ENCODE data around the gene SLC7A5.
"Not testable (repeated sequence)": the region's sequence is repeated elsewhere in the genome, so short reads cannot be mapped to it uniquely, and the experiment has no call there.

Gene SLC7A5

DNA sequence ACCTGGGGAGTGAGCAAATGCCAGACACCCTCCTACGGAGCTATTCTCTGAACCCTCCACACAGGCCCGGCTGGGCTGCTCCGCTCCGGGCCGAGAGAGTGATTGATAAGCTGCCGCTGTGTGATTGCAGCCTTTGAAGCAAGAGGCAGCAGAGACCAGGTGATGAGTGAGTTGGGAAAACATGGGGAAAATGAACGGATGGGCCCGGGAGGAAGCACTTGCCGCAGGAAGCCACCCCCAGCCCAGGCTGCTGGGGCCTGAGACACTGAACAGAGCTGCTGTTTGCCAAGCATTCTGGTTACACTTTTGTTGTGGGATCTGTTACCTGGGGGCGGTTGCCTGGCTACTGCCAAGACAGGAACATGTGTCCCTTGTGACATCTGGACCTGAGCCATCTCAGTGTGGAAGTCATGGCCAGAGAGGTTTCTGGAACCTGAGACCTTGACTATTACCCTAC, 57.1 kb downstream of the SLC7A5 start:
- Histone ChIP-seq H3K27me3 (replicated peaks; ENCODE audit: control insufficient read depth, insufficient read depth, low read length) (no peaks in the 10 kb centered on the region), H3K4me3 (replicated peaks; ENCODE audit: low read depth, low read length) (no peak overlapping the region), H3K36me3 (ENCODE audit: control insufficient read depth, insufficient read depth, low read length) (no peaks in the 10 kb centered on the region)
- DNase-seq (ENCODE audit: extremely low read depth, insufficient read length): no peak
- TF ChIP-seq, protein P1, sequence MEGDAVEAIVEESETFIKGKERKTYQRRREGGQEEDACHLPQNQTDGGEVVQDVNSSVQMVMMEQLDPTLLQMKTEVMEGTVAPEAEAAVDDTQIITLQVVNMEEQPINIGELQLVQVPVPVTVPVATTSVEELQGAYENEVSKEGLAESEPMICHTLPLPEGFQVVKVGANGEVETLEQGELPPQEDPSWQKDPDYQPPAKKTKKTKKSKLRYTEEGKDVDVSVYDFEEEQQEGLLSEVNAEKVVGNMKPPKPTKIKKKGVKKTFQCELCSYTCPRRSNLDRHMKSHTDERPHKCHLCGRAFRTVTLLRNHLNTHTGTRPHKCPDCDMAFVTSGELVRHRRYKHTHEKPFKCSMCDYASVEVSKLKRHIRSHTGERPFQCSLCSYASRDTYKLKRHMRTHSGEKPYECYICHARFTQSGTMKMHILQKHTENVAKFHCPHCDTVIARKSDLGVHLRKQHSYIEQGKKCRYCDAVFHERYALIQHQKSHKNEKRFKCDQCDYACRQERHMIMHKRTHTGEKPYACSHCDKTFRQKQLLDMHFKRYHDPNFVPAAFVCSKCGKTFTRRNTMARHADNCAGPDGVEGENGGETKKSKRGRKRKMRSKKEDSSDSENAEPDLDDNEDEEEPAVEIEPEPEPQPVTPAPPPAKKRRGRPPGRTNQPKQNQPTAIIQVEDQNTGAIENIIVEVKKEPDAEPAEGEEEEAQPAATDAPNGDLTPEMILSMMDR (IDR thresholded peaks at IDR 0.05; ENCODE audit: insufficient read depth, low read length, poor library complexity, severe bottlenecking): no peak

DNA sequence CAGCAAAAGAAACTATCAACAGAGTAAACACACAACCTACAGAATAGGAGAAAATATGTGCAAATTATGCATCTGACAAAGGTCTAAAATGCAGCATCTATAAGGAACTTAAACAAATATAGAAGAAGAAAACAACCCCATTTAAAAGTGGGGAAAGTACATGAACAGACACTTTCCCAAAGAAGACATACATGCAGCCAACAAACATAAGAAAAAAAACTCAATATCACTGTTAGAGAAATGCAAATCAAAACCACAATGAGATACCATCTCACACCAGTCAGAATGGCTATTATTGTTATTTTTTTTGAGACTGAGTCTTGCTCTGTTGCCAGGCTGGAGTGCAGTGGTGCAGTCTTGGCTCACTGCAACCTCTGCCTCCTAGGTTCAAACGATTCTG, 57.9 kb downstream of the SLC7A5 start:
- H3K27me3 ChIP-seq (replicated peaks; ENCODE audit: control insufficient read depth, insufficient read depth, low read length); H3K36me3 ChIP-seq (ENCODE audit: control insufficient read depth, insufficient read depth, low read length); DNase-seq (ENCODE audit: extremely low read depth, insufficient read length): not testable (repeated sequence)
- H3K4me3 ChIP-seq (replicated peaks; ENCODE audit: low read depth, low read length): peak overlapping the region; percentile 28

DNA sequence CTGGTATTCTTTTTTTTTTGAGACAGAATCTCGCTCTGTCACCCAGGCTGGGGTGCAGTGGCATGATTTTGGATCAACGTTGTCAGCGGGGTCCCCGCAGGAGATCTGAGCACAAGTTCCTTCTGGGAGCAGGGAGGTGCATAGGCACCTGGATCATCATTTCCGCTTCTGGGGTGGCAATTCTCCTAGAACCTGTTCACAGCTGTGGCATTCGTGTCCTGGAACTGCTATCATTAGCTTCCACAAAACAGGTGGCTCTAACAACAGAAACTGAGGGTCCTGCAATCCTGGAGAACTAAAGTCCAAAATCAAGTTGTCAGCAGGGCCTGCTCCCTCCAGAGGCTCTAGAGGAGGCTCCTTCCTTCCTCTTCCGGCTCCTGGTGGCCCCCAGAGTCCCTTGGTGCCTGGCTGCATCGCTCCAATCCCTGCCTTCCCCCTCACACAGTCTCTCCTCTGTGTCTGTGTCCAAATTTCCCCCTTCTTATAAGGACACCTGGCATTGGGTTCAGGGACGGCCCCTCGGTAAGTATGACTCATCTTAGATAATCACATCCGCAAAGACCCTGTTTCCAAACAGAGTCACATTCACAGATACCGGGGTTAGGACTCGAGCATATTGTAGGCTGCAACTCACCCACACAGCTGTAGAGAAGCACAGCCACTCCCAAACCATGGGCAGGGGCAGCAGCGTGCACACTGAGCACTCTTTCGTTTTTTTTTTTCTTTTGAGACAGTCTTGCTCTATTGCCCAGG, 60.0 kb downstream of the SLC7A5 start:
- H3K36me3 ChIP-seq (ENCODE audit: control insufficient read depth, insufficient read depth, low read length): no peaks in the 10 kb centered on the region
- DNase-seq (ENCODE audit: extremely low read depth, insufficient read length): peak; percentile 81
- TF ChIP-seq, protein P1 (IDR thresholded peaks at IDR 0.05; ENCODE audit: insufficient read depth, low read length, poor library complexity, severe bottlenecking): no peak
- H3K4me3 ChIP-seq (replicated peaks; ENCODE audit: low read depth, low read length): no peak overlapping the region
- H3K27me3 ChIP-seq (replicated peaks; ENCODE audit: control insufficient read depth, insufficient read depth, low read length): no peaks in the 10 kb centered on the region

GRCh38 chr16:87808108-87808507, 61.2 kb downstream of the SLC7A5 start:
- DNase-seq (ENCODE audit: extremely low read depth, insufficient read length): no peak
- Histone ChIP-seq H3K27me3 (replicated peaks; ENCODE audit: control insufficient read depth, insufficient read depth, low read length) (no peaks in the 10 kb centered on the region), H3K4me3 (replicated peaks; ENCODE audit: low read depth, low read length) (no peak overlapping the region), H3K36me3 (ENCODE audit: control insufficient read depth, insufficient read depth, low read length) (no peaks in the 10 kb centered on the region)
- TF ChIP-seq, protein P1 (IDR thresholded peaks at IDR 0.05; ENCODE audit: insufficient read depth, low read length, poor library complexity, severe bottlenecking): no peak

GRCh38 chr16:87806641-87807546, 62.4 kb downstream of the SLC7A5 start:
- Histone ChIP-seq H3K36me3 (ENCODE audit: control insufficient read depth, insufficient read depth, low read length) (no peaks in the 10 kb centered on the region), H3K4me3 (replicated peaks; ENCODE audit: low read depth, low read length) (no peak overlapping the region; the same call in 1 of the 2 replicates), H3K27me3 (replicated peaks; ENCODE audit: control insufficient read depth, insufficient read depth, low read length) (no peaks in the 10 kb centered on the region)
- TF ChIP-seq, protein P1 (IDR thresholded peaks at IDR 0.05; ENCODE audit: insufficient read depth, low read length, poor library complexity, severe bottlenecking): no peak
- peak; percentile 80 for DNase-seq (ENCODE audit: extremely low read depth, insufficient read length)

DNA sequence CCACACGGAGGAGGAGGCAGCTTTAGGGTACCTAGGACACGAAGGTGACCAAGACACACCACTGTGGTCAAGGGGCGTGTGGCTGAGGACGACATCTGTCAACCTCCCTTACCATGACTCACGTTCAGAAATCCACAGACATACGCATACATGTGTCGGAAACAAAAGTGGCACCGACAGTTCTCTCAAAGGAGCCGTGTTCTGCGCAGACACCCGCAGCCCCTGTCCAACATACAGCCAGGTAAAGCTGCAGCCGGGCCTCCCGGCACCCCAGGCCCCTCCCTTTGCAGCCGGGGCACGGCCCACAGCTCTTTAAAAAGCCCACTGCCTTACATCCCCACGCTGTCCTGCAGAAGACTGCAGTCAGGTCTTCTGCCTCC, 63.1 kb downstream of the SLC7A5 start:
- H3K36me3 ChIP-seq (ENCODE audit: control insufficient read depth, insufficient read depth, low read length): no peaks in the 10 kb centered on the region
- DNase-seq (ENCODE audit: extremely low read depth, insufficient read length): no peak
- TF ChIP-seq, protein P1 (IDR thresholded peaks at IDR 0.05; ENCODE audit: insufficient read depth, low read length, poor library complexity, severe bottlenecking): no peak
- H3K27me3 ChIP-seq (replicated peaks; ENCODE audit: control insufficient read depth, insufficient read depth, low read length): no peaks in the 10 kb centered on the region
- peak overlapping the region; percentile 4; the same call in 1 of the 2 replicates for H3K4me3 ChIP-seq (replicated peaks; ENCODE audit: low read depth, low read length)
